HG03575 (cell line): ENCODE results near the gene CNN2.

Experiments used
- ATAC-seq: cut with Tn5 transposase; IDR thresholded peaks from one replicate; pipeline ENCODE4 v1.9.1; 2021; ENCODE audit not compliant: unreplicated experiment, insufficient number of reproducible peaks, low FRiP score; ENCODE audit errors: extremely low read depth

Gene CNN2

GRCh38 chr19:1025960-1026782, at the start of gene CNN2:
TSS of gene CNN2 (plus strand) at chr19:1026608. CDS start at chr19:1026662, 54 bp downstream.
- ATAC-seq = no peak

GRCh38 chr19:977058-977464, 49.3 kb upstream of the CNN2 start:
- ATAC-seq = no peak

- ATAC-seq = no peak
Observed at GRCh38 chr19:979318-979741, 47.1 kb upstream of the CNN2 start.

- no peak for ATAC-seq
Observed at GRCh38 chr19:980133-980998, 46.0 kb upstream of the CNN2 start.

GRCh38 chr19:982567-983170, 43.7 kb upstream of the CNN2 start:
- ATAC-seq = no peak

- no peak for ATAC-seq
Observed at GRCh38 chr19:984165-984967, 42.0 kb upstream of the CNN2 start, which contains the start of gene WDR18. TSS of gene WDR18 (plus strand) at chr19:984345. CDS start at chr19:984354, 9 bp downstream.

GRCh38 chr19:986083-986482, 40.3 kb upstream of the CNN2 start:
- ATAC-seq = no peak

- no peak for ATAC-seq
Observed at GRCh38 chr19:988081-988480, 38.3 kb upstream of the CNN2 start.

- no peak for ATAC-seq
Observed at GRCh38 chr19:988510-988909, 37.9 kb upstream of the CNN2 start.

GRCh38 chr19:989381-990081, 36.9 kb upstream of the CNN2 start:
- ATAC-seq = no peak

- no peak for ATAC-seq
Observed at GRCh38 chr19:990119-990571, 36.3 kb upstream of the CNN2 start.

- ATAC-seq = no peak
Observed at GRCh38 chr19:990746-991145, 35.7 kb upstream of the CNN2 start.

GRCh38 chr19:991174-991931, 35.1 kb upstream of the CNN2 start:
- no peak for ATAC-seq

- ATAC-seq = no peak
Observed at GRCh38 chr19:991932-992669, 34.3 kb upstream of the CNN2 start.

GRCh38 chr19:992670-993055, 33.7 kb upstream of the CNN2 start:
- ATAC-seq = no peak

GRCh38 chr19:993361-993830, 33.0 kb upstream of the CNN2 start:
- no peak for ATAC-seq
